ENCODE measurements around the gene TSFM.

DNA sequence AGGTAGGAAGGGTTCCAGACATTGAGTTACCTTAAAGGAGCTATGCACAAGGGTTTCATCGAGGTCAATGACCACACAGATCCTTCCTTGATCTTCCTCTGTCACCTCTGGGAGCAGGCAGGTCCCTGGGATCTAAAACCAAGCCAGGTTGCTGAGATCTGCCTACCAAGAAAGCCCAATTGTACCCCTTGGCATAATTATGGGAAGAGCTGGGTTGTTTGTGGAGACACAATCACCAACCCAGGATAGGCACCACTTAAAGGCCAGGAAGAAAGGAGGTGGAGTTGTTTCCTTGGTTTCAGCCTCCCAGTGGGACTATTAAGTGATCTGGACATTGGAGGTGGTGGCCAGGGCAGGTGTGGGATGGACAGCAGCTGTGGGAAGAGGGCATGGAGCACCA is 44.4 kb downstream of the TSFM start:
- TF ChIP-seq, protein P1, sequence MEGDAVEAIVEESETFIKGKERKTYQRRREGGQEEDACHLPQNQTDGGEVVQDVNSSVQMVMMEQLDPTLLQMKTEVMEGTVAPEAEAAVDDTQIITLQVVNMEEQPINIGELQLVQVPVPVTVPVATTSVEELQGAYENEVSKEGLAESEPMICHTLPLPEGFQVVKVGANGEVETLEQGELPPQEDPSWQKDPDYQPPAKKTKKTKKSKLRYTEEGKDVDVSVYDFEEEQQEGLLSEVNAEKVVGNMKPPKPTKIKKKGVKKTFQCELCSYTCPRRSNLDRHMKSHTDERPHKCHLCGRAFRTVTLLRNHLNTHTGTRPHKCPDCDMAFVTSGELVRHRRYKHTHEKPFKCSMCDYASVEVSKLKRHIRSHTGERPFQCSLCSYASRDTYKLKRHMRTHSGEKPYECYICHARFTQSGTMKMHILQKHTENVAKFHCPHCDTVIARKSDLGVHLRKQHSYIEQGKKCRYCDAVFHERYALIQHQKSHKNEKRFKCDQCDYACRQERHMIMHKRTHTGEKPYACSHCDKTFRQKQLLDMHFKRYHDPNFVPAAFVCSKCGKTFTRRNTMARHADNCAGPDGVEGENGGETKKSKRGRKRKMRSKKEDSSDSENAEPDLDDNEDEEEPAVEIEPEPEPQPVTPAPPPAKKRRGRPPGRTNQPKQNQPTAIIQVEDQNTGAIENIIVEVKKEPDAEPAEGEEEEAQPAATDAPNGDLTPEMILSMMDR (IDR thresholded peaks at IDR 0.05) = no peak
- TF ChIP-seq POLR2AphosphoS5 (IDR thresholded peaks at IDR 0.05) (no peak), POLR2A (IDR thresholded peaks at IDR 0.05) (no peak)
